Activated CD8-positive, alpha-beta memory T cell treated with anti-CD3 and anti-CD28 coated beads, Interleukin-2, amount 50 U/mL, for 24 hours (primary cell): Measurements from ENCODE around the gene ADRM1.

Source experiments
- DNase-seq: peaks from one replicate; pipeline ENCODE4 v3.0.0-alpha.2; 2020; ENCODE audit errors: extremely low read depth

The ADRM1 gene, protein sequence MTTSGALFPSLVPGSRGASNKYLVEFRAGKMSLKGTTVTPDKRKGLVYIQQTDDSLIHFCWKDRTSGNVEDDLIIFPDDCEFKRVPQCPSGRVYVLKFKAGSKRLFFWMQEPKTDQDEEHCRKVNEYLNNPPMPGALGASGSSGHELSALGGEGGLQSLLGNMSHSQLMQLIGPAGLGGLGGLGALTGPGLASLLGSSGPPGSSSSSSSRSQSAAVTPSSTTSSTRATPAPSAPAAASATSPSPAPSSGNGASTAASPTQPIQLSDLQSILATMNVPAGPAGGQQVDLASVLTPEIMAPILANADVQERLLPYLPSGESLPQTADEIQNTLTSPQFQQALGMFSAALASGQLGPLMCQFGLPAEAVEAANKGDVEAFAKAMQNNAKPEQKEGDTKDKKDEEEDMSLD

GRCh38 chr20:62302341-62303061 is at the start of gene ADRM1:
TSS of gene ADRM1 (plus strand) at chr20:62302997. CDS start at chr20:62303569, 572 bp downstream.
- DNase-seq = peak; percentile 83

DNA sequence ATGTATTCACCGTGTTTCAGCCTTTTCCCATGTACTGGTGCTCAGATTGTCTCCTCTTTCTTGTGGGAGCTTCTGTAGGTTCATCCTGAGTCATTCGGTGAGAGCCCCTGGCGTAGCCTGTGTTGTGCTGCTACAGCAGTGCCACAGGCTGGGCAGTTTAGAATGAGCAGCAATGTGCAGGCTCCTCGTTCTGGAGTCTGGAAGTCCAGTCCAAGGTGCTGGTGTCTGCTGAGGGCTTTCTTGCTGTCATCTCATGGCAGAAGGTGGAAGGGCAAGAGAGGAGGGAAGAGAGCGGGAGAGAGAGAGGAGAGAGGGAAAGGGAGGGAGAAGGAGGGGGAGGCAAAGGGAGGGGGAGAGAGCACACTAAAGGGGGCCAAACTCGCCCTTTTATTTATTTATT is 49.4 kb upstream of the ADRM1 start:
- DNase-seq = no peak

GRCh38 chr20:62254021-62254724 is 48.6 kb upstream of the ADRM1 start:
- no peak for DNase-seq

DNA sequence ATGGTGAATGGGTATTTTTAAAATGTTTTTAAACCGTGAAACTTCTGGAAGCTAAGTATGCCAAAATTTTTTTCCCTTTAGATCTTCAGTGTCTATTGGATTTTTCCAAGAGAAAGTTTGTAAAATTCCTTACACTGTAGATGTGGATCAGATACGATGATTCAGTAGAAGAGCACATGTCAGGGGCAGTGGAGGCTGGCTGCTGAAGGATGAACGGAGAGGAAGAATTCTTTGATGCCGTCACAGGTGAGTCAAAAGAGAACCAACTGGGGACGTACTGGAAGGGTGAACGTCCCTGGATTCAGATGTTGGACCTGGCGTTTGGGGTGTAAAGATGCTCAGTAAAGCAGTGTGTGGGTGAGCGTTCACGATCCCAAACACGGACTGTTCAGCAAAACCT is 46.8 kb upstream of the ADRM1 start:
- DNase-seq = no peak

DNA sequence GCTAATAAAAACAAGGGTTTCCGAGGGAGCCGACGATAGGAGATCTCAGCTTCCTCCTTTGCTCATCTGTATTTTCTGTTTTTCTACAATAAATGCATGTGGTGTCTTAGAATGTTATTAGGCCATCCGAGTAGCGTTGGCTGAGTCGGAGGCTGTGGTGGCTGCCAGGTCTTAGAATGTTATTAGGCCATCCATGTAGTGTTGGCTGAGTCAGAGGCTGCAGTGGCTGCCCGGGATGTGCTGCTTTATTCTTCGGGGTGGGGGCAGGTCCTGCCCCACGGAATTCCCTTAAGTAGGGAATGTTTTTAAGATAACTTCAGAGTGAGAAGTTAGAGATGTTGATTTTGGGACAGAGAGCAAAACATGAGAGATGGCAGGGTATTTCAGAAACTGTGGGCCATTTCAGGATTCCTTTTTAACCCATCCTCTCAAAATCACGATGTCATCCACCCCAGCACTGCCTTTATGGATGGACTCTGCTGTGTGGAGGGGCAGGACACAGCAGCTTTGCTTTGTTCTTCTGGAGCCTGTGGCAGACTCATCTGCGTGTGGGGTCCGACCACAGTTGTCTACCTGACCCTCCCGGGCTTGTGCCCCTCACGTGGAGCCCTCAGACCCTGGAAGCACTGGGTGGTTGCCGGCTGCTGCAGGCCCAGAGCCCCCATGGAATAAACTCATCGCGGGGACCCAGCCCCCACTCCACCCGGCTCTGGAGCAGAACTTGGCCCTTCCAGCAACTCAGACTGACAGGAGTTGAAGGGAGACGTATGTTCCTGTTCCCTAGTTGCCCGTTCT is 44.1 kb upstream of the ADRM1 start:
- no peak for DNase-seq

GRCh38 chr20:62259294-62259565 is 43.6 kb upstream of the ADRM1 start:
- no peak for DNase-seq

DNA sequence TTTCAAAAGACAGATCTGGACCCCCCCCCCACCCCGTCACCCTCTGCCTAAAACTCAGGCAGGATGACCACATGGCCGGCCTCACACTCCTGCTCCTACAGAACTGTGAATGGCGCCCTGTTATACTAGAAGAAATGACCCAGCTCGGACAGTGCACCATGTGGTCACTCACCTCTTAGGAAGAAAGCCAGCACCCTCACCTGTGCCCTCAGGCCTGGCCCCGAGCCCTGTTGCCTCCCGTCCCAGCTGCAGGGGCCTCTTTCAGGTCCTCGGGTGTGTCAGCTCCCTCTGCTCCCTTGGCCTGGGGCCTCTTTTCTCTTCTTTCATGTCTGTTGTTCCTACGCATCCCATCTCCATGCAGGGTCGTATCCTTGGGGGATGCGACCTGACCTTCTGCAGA is 40.7 kb upstream of the ADRM1 start:
- no peak for DNase-seq

DNA sequence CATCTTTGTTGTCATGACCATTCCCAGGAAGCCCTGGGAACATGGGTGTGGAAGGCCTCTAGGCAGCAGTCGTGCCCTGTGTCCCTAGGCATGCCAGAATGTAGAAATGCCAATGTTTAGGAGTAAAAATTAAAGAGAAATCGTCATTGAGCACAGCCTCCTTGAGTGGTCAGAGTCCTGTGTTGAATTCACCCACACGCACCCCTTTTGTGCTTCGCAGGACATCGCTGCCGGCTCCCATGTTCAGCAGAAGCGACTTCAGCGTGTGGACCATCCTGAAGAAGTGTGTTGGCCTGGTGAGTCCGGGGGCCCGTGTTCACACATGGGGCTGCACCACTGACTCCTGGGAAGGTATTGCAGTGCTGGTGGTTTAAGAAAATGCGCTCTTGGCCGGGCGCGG is 39.4 kb upstream of the ADRM1 start:
- DNase-seq = no peak

- DNase-seq = no peak
These were observed 37.4 kb upstream of the ADRM1 start for GRCh38 chr20:62265365-62265764.

DNA sequence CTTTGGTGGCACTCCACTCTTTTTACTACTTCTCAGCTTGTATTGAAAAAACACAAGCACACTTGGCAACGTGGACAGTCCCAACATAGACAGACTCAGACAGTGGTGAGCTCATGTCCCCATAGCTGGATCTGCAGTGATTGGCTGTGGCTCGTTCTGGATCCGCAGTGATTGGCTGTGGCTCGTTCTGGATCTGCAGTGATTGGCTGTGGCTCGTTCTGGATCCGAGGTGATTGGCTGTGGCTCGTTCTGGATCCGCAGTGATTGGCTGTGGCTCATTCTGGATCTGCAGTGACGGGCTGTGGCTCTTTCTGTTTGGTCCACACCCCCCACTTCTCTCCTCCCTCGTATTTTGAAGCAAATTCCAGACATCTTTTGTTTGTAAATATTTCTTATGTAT is 36.5 kb upstream of the ADRM1 start:
- no peak for DNase-seq

GRCh38 chr20:62266851-62267250 is 35.9 kb upstream of the ADRM1 start:
- DNase-seq = no peak

GRCh38 chr20:62267543-62267942 is 35.3 kb upstream of the ADRM1 start:
- no peak for DNase-seq

DNA sequence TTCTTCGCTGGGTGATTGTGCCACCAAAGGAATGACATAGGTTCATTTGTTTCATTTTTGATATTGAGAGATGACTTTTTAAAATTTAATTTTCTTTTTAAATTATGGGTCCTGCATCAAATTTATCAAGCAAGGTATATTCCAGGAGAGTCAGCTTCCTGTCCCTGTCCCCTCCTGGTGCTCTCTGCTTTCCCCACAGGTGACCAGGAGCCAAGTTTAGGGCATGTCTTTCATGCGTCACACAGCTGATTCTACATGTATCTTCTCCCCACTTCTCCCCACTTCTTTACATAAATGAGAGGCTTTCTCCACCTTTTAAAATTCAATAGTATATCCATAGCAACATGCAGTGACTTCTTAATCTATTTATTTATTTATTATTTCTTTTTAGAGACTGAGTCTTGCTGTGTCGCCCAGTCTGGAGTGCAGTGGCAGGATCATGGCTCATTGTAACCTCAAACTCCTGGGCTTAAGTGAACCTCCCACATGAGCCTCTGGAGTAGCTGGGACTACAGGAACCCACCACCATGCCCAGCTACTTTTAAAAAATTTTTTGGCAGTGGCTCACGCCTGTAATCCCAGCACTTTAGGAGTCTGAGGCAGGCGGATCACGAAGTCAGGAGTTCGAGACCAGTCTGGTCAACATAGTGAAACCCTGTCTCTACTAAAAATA is 34.4 kb upstream of the ADRM1 start:
- no peak for DNase-seq

DNA sequence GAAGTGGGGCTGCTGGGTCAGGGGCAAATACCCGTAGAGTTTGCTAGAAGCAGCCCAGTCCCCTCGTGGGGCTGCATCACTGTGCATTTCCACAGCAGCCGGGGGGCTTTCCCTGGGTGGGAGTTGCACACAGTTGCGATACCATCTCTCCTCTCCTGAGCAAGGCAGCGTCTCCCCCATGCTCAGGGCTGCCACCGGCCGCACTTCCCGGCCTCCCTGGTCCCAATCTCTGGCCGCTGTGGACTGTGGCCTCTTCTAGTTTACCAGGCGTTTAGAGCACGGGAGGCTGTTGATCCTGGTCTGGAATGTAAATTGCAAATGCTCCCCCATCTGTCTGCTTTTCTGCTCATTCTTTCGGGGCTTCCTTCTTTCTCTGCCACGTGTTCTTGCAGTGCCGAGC is 33.4 kb upstream of the ADRM1 start:
- no peak for DNase-seq

- DNase-seq = no peak
These were observed 32.9 kb upstream of the ADRM1 start for GRCh38 chr20:62269871-62270270.

GRCh38 chr20:62272200-62272599 is 30.6 kb upstream of the ADRM1 start:
- no peak for DNase-seq

- DNase-seq = no peak
These were observed 29.4 kb upstream of the ADRM1 start for GRCh38 chr20:62273416-62273815.

DNA sequence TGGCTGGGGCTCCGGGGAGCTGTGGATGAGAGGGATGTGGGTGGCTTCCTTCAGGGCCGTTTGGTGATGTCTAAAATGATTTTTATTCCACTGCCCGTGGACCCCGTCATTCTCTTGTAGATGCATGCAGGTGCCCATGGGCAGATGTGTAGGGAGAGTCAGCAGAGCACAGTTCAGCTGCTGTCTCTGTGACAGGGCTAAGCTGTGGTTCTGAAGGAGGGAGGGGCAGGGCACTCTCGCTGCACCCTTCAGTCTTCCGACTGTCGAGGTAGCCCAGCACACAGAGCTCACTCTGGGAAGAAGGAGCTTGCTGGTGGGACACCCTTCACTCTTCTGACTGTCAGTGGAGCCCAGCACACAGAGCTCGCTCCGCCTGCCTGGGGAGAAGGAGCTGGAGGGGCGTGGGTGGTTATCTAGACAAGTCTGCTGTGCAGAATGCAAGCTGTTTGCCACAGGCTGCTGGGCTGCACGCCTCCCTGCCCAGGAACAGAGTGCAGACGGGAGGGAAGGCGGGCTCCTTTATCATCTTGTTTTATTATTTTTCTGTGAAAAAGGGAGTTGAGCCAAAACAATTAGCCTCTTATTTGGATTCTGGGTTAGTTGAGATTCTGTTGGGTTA is 28.4 kb upstream of the ADRM1 start:
- no peak for DNase-seq

DNA sequence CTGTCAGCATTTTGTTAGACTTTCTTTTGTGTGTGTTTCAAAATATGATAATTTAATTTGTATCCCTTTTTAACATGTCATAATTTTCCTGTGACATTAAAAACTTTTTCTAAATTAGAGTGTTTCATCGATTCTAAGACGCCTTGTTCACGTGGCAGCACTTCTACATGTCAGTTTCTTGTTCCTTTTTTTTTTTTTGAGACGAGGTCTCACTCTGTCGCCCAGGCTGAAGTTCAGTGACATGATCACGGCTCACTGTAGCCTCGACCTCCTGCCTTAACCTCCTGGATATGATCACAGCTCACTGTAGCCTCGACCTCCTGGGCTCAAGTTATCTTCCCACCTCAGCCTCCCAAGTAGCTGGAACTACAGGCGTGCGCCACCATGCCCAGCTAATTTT is 27.6 kb upstream of the ADRM1 start:
- no peak for DNase-seq

- DNase-seq = no peak
These were observed 26.4 kb upstream of the ADRM1 start for GRCh38 chr20:62276439-62276838.

GRCh38 chr20:62277253-62277652 is 25.5 kb upstream of the ADRM1 start:
- DNase-seq = no peak
